ENCODE data around the gene LAMA1.

GRCh38 chr18:6979954-6980353 is 137.6 kb downstream of the LAMA1 start:
- TF ChIP-seq CTCF (IDR thresholded peaks at IDR 0.05), result no peak
- TF ChIP-seq POLR2A (IDR thresholded peaks at IDR 0.05), result no peak
- TF ChIP-seq EP300 (IDR thresholded peaks at IDR 0.05; ENCODE audit: low read depth), result no peak
- no peak for TF ChIP-seq POLR2AphosphoS5 (IDR thresholded peaks at IDR 0.05)

Measured in transverse colon (tissue), 4 donors.